Upper lobe of right lung (tissue), 1 donor: ENCODE results near the gene PSMA5. TPM values are rescaled to one million over a fixed set of nuclear protein-coding genes. Genes with fewer than 3 reads are reported as not detected.

Source experiments
- ATAC-seq: fragments of 200-7000 bp; cut with Tn5 transposase; one replicate; pipeline ENCODE4 v1.9.1; 2020; ENCODE audit warnings: mild to moderate bottlenecking, moderate library complexity
- DNase-seq: peaks from one replicate; pipeline ENCODE4 v3.0.0-alpha.2; 2020
- H3K27ac ChIP-seq: fragments of 200-600 bp; one replicate; pipeline ENCODE4 v1.8.0; 2022
- H3K27me3 ChIP-seq: fragments of 200-600 bp; one replicate; pipeline ENCODE4 v1.8.0; 2022; ENCODE audit warnings: mild to moderate bottlenecking
- H3K36me3 ChIP-seq: fragments of 200-600 bp; one replicate; pipeline ENCODE4 v1.8.0; 2022
- H3K4me1 ChIP-seq: fragments of 200-600 bp; one replicate; pipeline ENCODE4 v1.8.0; 2022
- H3K4me3 ChIP-seq: fragments of 200-600 bp; one replicate; pipeline ENCODE4 v1.8.0; 2022; ENCODE audit warnings: mild to moderate bottlenecking
- H3K9me3 ChIP-seq: fragments of 200-600 bp; one replicate; pipeline ENCODE4 v1.8.0; 2022
- intact Hi-C: fragments of 100-400 bp; cut with DNase I; formaldehyde crosslinking; loops from one replicate; pipeline ENCODE4 v1.11.0; 2022
- total RNA-seq: library from RNA; stranded (reverse); fragmentation: NEBNext Ultra II Directional; extraction: Animal tissue kit (Norgen Biotek cat#: 25700); gene quantifications from one replicate; pipeline ENCODE4 v1.2.1, GENCODE V29; 2021
- TF ChIP-seq, protein P1 (sequence below): fragments of 200-600 bp; IDR thresholded peaks from one replicate; pipeline ENCODE4 v1.8.0; 2022; ENCODE audit warnings: antibody characterized with exemption
- donor health status: DM: no; HTN: yes; CAD: no; lungs with severe emphysema.

PSMA5 gene
- total RNA-seq, 1 donor from 2014 or later: 67.8 TPM

DNA sequence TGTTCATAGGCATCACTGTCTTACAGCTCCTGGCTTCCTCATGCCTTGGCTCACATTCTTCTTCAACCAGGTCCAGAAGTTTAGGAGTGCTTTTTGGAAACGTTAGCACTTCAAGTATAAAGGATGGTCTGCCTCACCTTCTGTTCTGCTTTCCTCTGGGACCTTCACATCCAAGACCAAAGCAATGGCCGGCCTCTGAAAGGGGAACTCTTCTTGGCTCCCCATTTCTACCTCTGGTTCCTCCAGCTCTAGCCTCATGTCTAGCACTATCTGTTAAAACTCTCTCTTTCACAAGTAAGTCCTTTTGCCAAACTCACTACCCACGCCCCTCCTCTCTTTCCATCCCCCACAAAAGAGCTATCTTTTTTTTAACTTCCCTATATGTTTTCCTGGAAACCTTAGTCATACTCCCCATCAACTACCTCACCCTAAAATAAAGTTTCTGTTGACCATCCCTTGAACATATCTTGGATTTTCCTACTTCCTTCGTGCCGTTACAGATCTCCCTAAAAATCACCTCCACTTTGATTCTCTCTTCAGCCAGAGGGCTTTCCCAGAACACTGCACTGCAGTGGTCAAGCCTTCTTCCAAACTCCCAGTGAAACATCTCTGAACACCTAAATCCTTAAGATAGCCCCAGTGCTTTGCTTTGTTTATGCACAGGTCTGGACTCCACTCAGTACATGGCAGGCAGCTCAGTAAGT lies 36.5 kb downstream of the PSMA5 start:
- ATAC-seq (peak; percentile 63), DNase-seq (no peak)
- intact Hi-C loops: no loop called here
- Histone ChIP-seq H3K4me1 (peaks cover 81% of the 10 kb centered on the region), H3K27me3 (no peaks in the 10 kb centered on the region), H3K9me3 (no peaks in the 10 kb centered on the region), H3K36me3 (no peaks in the 10 kb centered on the region), H3K4me3 (no peak overlapping the region), H3K27ac (peak overlapping the region; percentile 70)
- TF ChIP-seq, protein P1, sequence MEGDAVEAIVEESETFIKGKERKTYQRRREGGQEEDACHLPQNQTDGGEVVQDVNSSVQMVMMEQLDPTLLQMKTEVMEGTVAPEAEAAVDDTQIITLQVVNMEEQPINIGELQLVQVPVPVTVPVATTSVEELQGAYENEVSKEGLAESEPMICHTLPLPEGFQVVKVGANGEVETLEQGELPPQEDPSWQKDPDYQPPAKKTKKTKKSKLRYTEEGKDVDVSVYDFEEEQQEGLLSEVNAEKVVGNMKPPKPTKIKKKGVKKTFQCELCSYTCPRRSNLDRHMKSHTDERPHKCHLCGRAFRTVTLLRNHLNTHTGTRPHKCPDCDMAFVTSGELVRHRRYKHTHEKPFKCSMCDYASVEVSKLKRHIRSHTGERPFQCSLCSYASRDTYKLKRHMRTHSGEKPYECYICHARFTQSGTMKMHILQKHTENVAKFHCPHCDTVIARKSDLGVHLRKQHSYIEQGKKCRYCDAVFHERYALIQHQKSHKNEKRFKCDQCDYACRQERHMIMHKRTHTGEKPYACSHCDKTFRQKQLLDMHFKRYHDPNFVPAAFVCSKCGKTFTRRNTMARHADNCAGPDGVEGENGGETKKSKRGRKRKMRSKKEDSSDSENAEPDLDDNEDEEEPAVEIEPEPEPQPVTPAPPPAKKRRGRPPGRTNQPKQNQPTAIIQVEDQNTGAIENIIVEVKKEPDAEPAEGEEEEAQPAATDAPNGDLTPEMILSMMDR: no peak

- Histone ChIP-seq H3K36me3 (no peaks in the 10 kb centered on the region), H3K27ac (peak overlapping the region; percentile 70), H3K4me1 (peaks cover 80% of the 10 kb centered on the region), H3K9me3 (no peaks in the 10 kb centered on the region), H3K27me3 (no peaks in the 10 kb centered on the region), H3K4me3 (no peak overlapping the region)
- ATAC-seq (no peak), DNase-seq (no peak)
- TF ChIP-seq, protein P1: no peak
- intact Hi-C loops: no loop called here
Measured at GRCh38 chr1:109388884-109389637, 37.2 kb downstream of the PSMA5 start.

DNA sequence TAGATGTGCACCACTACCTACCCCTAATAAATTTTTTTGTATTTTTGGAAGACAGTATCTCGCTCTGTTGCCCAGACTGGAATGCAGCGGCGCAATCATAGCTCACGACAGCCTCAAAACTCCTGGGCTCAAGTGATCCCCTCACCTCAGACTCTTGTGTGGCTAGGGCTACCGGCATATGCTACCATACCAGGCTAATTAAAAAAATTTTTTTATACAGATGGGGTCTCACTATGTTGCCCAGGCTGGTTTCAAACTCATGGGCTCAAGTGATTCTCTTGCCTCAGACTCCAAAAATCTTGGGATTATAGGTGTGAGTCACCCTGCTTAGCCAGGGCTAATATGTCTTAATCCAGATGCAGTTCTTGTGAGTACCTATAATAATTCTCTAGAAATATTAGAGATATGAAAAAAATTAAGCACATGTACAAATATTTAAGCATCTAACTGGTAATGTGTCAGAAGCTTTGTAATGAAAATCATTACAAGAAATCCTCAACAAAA lies 38.0 kb downstream of the PSMA5 start:
- no peaks in the 10 kb centered on the region for H3K9me3 ChIP-seq
- TF ChIP-seq, protein P1: no peak
- ATAC-seq: no peak
- no peak overlapping the region for H3K4me3 ChIP-seq
- peaks cover 80% of the 10 kb centered on the region for H3K4me1 ChIP-seq
- H3K36me3 ChIP-seq: no peaks in the 10 kb centered on the region
- intact Hi-C loops: no loop called here
- no peaks in the 10 kb centered on the region for H3K27me3 ChIP-seq
- no peak overlapping the region for H3K27ac ChIP-seq
- no peak for DNase-seq

GRCh38 chr1:109386054-109386717 lies 40.1 kb downstream of the PSMA5 start:
- TF ChIP-seq, protein P1: no peak
- intact Hi-C loops: no loop called here
- ATAC-seq (no peak), DNase-seq (no peak)
- Histone ChIP-seq H3K27me3 (no peaks in the 10 kb centered on the region), H3K36me3 (no peaks in the 10 kb centered on the region), H3K27ac (peak overlapping the region; percentile 32), H3K4me3 (no peak overlapping the region), H3K9me3 (no peaks in the 10 kb centered on the region), H3K4me1 (peaks cover 68% of the 10 kb centered on the region)

DNA sequence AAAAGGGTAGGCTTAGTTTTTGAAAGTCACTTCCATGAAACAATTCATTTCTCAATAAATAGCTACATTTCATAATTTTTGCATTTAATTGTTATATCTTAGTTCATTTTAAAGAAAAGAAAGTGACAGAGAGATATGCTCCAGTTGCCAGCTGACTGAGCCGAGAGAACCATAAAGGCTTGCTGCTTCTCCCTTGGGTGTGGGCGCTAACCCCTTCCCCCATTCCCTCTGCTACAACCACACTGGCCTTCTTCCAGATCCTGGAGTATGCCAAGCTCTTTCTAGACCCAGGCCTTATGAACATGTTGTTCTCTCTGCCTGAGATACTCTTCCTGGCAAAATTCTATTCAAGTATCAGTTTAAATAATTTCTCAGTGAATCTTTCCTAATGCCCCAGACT lies 40.8 kb downstream of the PSMA5 start:
- TF ChIP-seq, protein P1: no peak
- peaks cover 63% of the 10 kb centered on the region for H3K4me1 ChIP-seq
- H3K36me3 ChIP-seq: no peaks in the 10 kb centered on the region
- no peaks in the 10 kb centered on the region for H3K9me3 ChIP-seq
- no peak for DNase-seq
- ATAC-seq: peak; percentile 64
- no peaks in the 10 kb centered on the region for H3K27me3 ChIP-seq
- no peak overlapping the region for H3K4me3 ChIP-seq
- H3K27ac ChIP-seq: peak overlapping the region; percentile 32
- intact Hi-C loops: no loop called here
